Measurements from ENCODE around the gene SETD4. TPM values are rescaled to one million over a fixed set of nuclear protein-coding genes. Genes with fewer than 3 reads are reported as not detected.

The SETD4 gene
- total and polyA plus RNA-seq, 4 donors: 8.1 to 30.3 (median 16.3) TPM

DNA sequence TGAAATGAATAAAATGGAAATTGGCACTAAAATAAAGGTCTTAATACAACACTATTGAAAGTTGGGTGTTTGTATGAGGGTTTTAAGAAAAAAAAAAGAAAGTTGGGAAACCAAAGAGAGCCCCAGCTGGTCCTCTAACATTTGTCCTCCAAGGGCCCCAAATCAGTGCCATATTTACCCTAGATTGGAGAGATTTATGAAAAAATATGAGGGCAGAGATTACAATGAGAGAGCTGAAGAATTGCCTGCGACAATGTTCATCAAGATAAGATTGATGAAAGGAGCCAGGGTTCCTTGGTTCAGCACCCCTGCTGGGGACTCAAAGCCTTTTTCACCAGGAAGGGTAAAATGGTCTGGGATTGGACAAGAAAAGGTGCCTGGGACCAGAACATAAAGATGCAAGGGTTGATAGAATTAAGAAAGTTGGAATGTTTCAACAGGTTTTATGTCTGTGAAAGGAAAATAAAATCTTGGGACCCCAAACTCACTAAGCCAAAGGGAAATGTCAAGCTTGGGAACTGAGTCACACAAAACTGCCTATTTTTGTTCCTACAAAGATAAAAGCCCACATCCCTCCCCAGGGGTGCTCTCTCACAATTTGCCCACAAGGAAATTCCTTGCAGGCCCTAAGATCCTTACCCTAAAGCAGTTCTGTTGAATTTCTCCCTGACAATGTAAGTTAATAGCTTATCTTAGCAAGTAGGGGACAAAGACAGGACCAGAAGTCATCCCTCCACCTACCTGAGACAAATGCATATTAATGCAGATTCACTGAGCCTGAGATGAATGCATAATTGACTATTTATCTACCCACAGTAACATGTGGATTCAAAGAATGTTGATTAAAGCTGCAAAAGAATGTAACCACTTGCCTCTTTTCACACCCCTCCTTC lies 36.3 kb upstream of the SETD4 start:
- Histone ChIP-seq H3K27ac (ENCODE audit: low read depth in 1 of 2, low read length in 1 of 2) (no peak overlapping the region), H3K36me3 (ENCODE audit: control insufficient read depth in 4 of 4, insufficient read depth in 4 of 4, low read length in 4 of 4) (no peaks in the 10 kb centered on the region), H3K9ac (ENCODE audit: insufficient read depth in 1 of 2, low read length in 2 of 2) (no peak overlapping the region), H3K4me1 (ENCODE audit: control insufficient read depth in 5 of 5, insufficient read depth in 5 of 5, low read length in 5 of 5) (no peaks in the 10 kb centered on the region), H3K27me3 (ENCODE audit: control insufficient read depth in 3 of 3, insufficient read depth in 3 of 3, low read length in 2 of 3) (peaks cover 0 to 2% (median 2%) of the 10 kb centered on the region in 3 donors), H3K4me3 (no peak overlapping the region), H3K9me3 (ENCODE audit: control insufficient read depth in 4 of 4, insufficient read depth in 3 of 4, low read length in 3 of 4) (peaks cover 0 to 4% (median 0%) of the 10 kb centered on the region in 4 donors)
- no peak for ATAC-seq (ENCODE audit: insufficient read depth, low FRiP score)
- 74 to 81% methylated on average over 1 of the region's 1 CpG for WGBS, 2 donors
- TF ChIP-seq, protein P1, sequence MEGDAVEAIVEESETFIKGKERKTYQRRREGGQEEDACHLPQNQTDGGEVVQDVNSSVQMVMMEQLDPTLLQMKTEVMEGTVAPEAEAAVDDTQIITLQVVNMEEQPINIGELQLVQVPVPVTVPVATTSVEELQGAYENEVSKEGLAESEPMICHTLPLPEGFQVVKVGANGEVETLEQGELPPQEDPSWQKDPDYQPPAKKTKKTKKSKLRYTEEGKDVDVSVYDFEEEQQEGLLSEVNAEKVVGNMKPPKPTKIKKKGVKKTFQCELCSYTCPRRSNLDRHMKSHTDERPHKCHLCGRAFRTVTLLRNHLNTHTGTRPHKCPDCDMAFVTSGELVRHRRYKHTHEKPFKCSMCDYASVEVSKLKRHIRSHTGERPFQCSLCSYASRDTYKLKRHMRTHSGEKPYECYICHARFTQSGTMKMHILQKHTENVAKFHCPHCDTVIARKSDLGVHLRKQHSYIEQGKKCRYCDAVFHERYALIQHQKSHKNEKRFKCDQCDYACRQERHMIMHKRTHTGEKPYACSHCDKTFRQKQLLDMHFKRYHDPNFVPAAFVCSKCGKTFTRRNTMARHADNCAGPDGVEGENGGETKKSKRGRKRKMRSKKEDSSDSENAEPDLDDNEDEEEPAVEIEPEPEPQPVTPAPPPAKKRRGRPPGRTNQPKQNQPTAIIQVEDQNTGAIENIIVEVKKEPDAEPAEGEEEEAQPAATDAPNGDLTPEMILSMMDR (IDR thresholded peaks at IDR 0.05; ENCODE audit: control extremely low read depth, extremely low read depth): no peak
- no peak for DNase-seq

DNA sequence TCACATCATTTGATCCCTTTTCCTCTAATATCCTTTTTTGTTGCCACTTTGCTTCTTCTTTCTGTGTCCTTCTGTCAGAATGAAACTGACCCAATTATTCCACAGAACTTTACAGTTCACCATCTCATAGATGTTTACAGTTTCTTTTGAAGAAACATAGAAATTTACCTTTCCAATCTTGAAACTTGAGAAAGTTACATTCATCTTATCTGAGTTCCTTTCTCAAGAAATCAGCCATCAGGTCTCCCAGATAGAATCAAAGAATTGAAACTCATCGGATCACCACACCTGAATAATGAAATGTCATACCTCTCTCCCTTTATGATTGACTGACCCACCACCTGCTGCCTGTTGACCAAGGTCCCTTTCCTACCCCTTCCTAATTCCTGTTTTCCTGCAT lies 33.2 kb upstream of the SETD4 start:
- 94 to 96% methylated on average over 1 of the region's 1 CpG for WGBS, 2 donors
- Histone ChIP-seq H3K4me3 (no peak overlapping the region), H3K27ac (ENCODE audit: low read depth in 1 of 2, low read length in 1 of 2) (no peak overlapping the region), H3K9ac (ENCODE audit: insufficient read depth in 1 of 2, low read length in 2 of 2) (no peak overlapping the region), H3K9me3 (ENCODE audit: control insufficient read depth in 4 of 4, insufficient read depth in 3 of 4, low read length in 3 of 4) (peaks cover 0 to 4% (median 0%) of the 10 kb centered on the region in 4 donors), H3K27me3 (ENCODE audit: control insufficient read depth in 3 of 3, insufficient read depth in 3 of 3, low read length in 2 of 3) (peaks cover 0 to 2% (median 0%) of the 10 kb centered on the region in 3 donors), H3K4me1 (ENCODE audit: control insufficient read depth in 5 of 5, insufficient read depth in 5 of 5, low read length in 5 of 5) (no peaks in the 10 kb centered on the region), H3K36me3 (ENCODE audit: control insufficient read depth in 4 of 4, insufficient read depth in 4 of 4, low read length in 4 of 4) (no peaks in the 10 kb centered on the region)
- ATAC-seq (ENCODE audit: insufficient read depth, low FRiP score): no peak
- no peak for DNase-seq
- TF ChIP-seq, protein P1 (IDR thresholded peaks at IDR 0.05; ENCODE audit: control extremely low read depth, extremely low read depth): no peak

DNA sequence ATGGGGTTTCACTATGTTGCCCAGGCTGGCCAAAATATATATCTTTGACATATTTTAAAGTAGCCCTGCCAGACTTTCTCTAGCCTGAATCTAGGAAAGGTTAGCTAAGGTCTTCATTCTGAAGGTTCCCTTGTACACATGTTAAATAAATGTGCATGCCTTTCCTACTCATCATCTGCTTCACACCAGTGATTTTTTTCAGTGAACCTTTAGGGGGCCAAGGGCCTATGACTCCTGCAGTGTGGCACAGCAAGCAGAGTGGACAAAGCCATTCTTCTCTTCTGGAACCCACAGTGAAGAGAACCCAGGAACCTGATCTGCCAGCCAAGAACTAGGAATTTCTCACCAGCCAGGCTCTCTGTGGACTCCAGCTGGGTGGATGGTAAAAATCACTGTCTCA lies 32.4 kb upstream of the SETD4 start:
- Histone ChIP-seq H3K4me1 (ENCODE audit: control insufficient read depth in 5 of 5, insufficient read depth in 5 of 5, low read length in 5 of 5) (no peaks in the 10 kb centered on the region), H3K36me3 (ENCODE audit: control insufficient read depth in 4 of 4, insufficient read depth in 4 of 4, low read length in 4 of 4) (no peaks in the 10 kb centered on the region), H3K9ac (ENCODE audit: insufficient read depth in 1 of 2, low read length in 2 of 2) (no peak overlapping the region), H3K9me3 (ENCODE audit: control insufficient read depth in 4 of 4, insufficient read depth in 3 of 4, low read length in 3 of 4) (peaks cover 0 to 4% (median 0%) of the 10 kb centered on the region in 4 donors), H3K27ac (ENCODE audit: low read depth in 1 of 2, low read length in 1 of 2) (no peak overlapping the region), H3K4me3 (no peak overlapping the region), H3K27me3 (ENCODE audit: control insufficient read depth in 3 of 3, insufficient read depth in 3 of 3, low read length in 2 of 3) (no peaks in the 10 kb centered on the region)
- no peak for ATAC-seq (ENCODE audit: insufficient read depth, low FRiP score)
- TF ChIP-seq, protein P1 (IDR thresholded peaks at IDR 0.05; ENCODE audit: control extremely low read depth, extremely low read depth): no peak
- no peak for DNase-seq
